NT2/D1 (cell line): ENCODE data around the gene LAMTOR2.

Source experiments
- DNase-seq: peaks from one replicate; pipeline ENCODE4 v3.0.0-alpha.2; 2011; ENCODE audit warnings: low read depth, low spot score
- H3K27me3 ChIP-seq: 2 replicates; pipeline ENCODE4 v1.6.0; 2011; ENCODE audit warnings: mild to moderate bottlenecking; ENCODE audit not compliant: insufficient read length, insufficient read depth
- H3K36me3 ChIP-seq: 2 replicates; pipeline ENCODE4 v1.6.1; 2011; ENCODE audit warnings: mild to moderate bottlenecking, low read length, mixed read lengths; ENCODE audit not compliant: insufficient read depth, insufficient read length
- H3K4me1 ChIP-seq: 2 replicates; pipeline ENCODE4 v1.5.1; 2011; ENCODE audit not compliant: insufficient read depth, insufficient read length
- H3K4me3 ChIP-seq: 2 replicates; pipeline ENCODE4 v1.5.1; 2011; ENCODE audit warnings: low read depth; ENCODE audit not compliant: insufficient read length
- H3K9ac ChIP-seq: 2 replicates; pipeline ENCODE4 v1.6.0; 2011; ENCODE audit warnings: low read depth; ENCODE audit not compliant: insufficient read length
- H3K9me3 ChIP-seq: 2 replicates; pipeline ENCODE4 v1.5.1; 2011; ENCODE audit warnings: mild to moderate bottlenecking, low read length; ENCODE audit not compliant: insufficient read depth
- SUZ12 ChIP-seq: IDR thresholded peaks from 2 replicates; pipeline ENCODE4 v1.6.1; 2011; ENCODE audit not compliant: insufficient read length, insufficient read depth; ENCODE audit errors: extremely low read depth
- YY1 ChIP-seq: IDR thresholded peaks from 2 replicates; pipeline ENCODE4 v1.6.1; 2011; ENCODE audit not compliant: insufficient read length, insufficient read depth
- ZNF274 ChIP-seq: IDR thresholded peaks from 2 replicates; pipeline ENCODE4 v1.6.1; 2011; ENCODE audit warnings: mild to moderate bottlenecking, low read depth, low read length

Gene LAMTOR2

DNA sequence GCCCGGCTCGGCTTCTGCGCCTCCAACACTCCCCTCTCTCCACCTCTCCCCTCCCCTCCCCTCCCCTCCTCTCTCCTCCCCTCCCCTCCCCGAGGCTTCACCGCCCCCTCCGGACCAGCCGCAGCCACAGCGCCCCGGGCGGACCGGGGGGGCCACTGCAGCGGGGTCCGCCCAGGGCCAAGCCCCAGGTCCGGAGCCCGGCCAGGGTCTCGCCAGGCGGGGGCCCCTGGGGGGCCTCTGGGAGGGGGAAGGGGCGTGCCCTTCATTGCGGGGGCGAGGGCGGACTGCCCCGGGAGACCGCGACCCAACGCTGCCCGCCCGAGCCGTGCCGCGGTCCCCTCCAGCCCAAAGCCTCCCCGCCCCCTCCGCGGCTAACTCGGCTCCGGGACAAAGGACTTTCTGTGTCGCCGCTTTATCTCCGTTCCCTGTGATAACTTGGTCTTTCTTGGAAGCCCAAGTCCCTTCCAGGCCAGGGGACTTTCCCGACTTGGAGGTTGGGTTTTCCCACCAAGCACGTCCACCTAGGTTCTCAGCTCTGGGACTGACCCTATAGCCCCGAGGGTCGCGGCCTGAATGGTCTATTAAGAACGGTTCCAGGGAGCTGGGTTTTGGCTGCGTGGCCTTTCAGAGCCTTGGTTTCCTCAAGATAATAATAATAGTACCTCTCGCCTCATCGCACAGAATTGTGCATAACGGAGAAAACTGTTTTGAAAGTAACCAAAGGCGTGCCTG lies 648 bp upstream of the LAMTOR2 start, which contains the start of gene UBQLN4:
Gene UBQLN4 (minus strand): TSS at position 31 of the 732 bp plus-strand sequence. CDS start 97 bp downstream, outside the sequence.
- no peaks in the 10 kb centered on the region for H3K27me3 ChIP-seq
- DNase-seq = peak; percentile 92
- TF ChIP-seq ZNF274 = no peak
- no peak for TF ChIP-seq SUZ12
- TF ChIP-seq YY1 = no peak
- H3K9ac ChIP-seq = peak within 1 kb of the TSS; percentile 98
- H3K36me3 ChIP-seq = peaks cover 64% of the 10 kb centered on the region
- H3K9me3 ChIP-seq = no peaks in the 10 kb centered on the region
- H3K4me3 ChIP-seq = peak within 1 kb of the TSS; percentile 98
- peaks cover 10% of the 10 kb centered on the region for H3K4me1 ChIP-seq

GRCh38 chr1:156055281-156056048 lies 883 bp downstream of the LAMTOR2 start:
- peak overlapping the region; percentile 98 for H3K9ac ChIP-seq
- H3K36me3 ChIP-seq = peaks cover 55% of the 10 kb centered on the region
- H3K9me3 ChIP-seq = no peaks in the 10 kb centered on the region
- peaks cover 13% of the 10 kb centered on the region for H3K4me1 ChIP-seq
- no peak for DNase-seq
- no peaks in the 10 kb centered on the region for H3K27me3 ChIP-seq
- TF ChIP-seq ZNF274 (no peak), YY1 (no peak), SUZ12 (no peak)
- H3K4me3 ChIP-seq = peak overlapping the region; percentile 98

DNA sequence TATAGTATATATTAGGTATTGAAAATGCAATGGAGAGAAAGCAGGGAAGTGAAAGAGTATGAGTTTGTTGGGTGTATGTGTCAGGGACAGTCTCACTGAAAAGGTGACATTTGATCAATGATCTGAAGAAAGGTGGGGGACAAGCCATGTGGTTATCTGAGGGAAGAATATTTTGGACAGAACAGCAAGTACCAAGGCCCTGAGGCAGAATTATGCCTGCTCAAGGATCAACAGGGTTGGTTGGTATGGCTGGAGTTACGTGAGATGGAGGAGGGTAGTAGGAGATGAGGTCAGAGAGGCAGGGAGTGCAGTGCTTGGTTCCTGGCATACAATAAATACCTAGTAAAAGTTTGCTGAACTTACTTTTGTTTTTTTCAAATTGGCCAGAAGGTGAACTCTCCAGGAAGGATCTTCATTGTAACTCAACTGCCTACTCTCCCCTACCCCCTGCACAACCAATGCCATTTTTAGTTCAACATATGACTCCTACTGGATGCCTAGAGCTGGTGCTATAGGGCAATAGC lies 1.8 kb downstream of the LAMTOR2 start:
- H3K9ac ChIP-seq = no peak overlapping the region
- TF ChIP-seq ZNF274 = no peak
- no peak for TF ChIP-seq YY1
- no peak for TF ChIP-seq SUZ12
- peaks cover 45% of the 10 kb centered on the region for H3K36me3 ChIP-seq
- peaks cover 14% of the 10 kb centered on the region for H3K4me1 ChIP-seq
- H3K27me3 ChIP-seq = no peaks in the 10 kb centered on the region
- no peak overlapping the region for H3K4me3 ChIP-seq
- no peaks in the 10 kb centered on the region for H3K9me3 ChIP-seq
- DNase-seq = no peak

- Histone ChIP-seq H3K9me3 (no peaks in the 10 kb centered on the region), H3K4me3 (peak within 1 kb of the TSS; percentile 27), H3K36me3 (peaks cover 32% of the 10 kb centered on the region), H3K4me1 (peaks cover 28% of the 10 kb centered on the region), H3K27me3 (no peaks in the 10 kb centered on the region), H3K9ac (peak within 1 kb of the TSS; percentile 54)
- peak; percentile 85 for DNase-seq
- TF ChIP-seq YY1 (no peak), SUZ12 (no peak), ZNF274 (no peak)
These were observed 6.5 kb downstream of the LAMTOR2 start, which contains the start of gene RAB25 for GRCh38 chr1:156060937-156061636. RAB25 (plus strand) TSS chr1:156061160; CDS start chr1:156061401, 241 bp downstream.

DNA sequence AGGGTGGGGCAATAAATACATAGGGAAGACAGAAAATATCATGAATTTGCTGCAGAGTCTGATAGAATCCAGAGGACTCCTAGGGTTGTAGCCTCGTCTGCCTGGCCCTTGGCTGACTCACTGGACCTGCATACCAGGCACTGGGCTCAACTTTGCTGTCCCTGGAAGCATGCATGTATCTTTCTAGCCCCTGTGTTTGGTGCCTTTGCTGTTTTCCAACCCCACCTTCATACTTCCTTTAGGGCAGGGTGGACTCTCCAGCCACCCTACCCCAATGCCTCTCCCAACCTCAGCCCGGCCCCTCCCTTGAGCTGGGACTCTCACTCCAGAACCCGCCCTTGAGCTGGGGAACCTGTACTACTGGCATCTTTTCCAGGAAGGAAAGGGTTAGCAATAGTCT lies 7.6 kb downstream of the LAMTOR2 start:
- no peak for DNase-seq
- H3K9me3 ChIP-seq = no peaks in the 10 kb centered on the region
- H3K9ac ChIP-seq = no peak overlapping the region
- H3K4me1 ChIP-seq = peaks cover 28% of the 10 kb centered on the region
- peaks cover 24% of the 10 kb centered on the region for H3K36me3 ChIP-seq
- no peak for TF ChIP-seq SUZ12
- no peak for TF ChIP-seq YY1
- TF ChIP-seq ZNF274 = no peak
- H3K4me3 ChIP-seq = no peak overlapping the region
- no peaks in the 10 kb centered on the region for H3K27me3 ChIP-seq

GRCh38 chr1:156063997-156064285 lies 9.4 kb downstream of the LAMTOR2 start:
- Histone ChIP-seq H3K9me3 (no peaks in the 10 kb centered on the region), H3K27me3 (no peaks in the 10 kb centered on the region), H3K4me3 (no peak overlapping the region), H3K4me1 (peaks cover 28% of the 10 kb centered on the region), H3K36me3 (peaks cover 6% of the 10 kb centered on the region), H3K9ac (no peak overlapping the region)
- TF ChIP-seq YY1 (no peak), SUZ12 (no peak), ZNF274 (no peak)
- no peak for DNase-seq
